Measurements from ENCODE around the gene SLC2A6.

DNA sequence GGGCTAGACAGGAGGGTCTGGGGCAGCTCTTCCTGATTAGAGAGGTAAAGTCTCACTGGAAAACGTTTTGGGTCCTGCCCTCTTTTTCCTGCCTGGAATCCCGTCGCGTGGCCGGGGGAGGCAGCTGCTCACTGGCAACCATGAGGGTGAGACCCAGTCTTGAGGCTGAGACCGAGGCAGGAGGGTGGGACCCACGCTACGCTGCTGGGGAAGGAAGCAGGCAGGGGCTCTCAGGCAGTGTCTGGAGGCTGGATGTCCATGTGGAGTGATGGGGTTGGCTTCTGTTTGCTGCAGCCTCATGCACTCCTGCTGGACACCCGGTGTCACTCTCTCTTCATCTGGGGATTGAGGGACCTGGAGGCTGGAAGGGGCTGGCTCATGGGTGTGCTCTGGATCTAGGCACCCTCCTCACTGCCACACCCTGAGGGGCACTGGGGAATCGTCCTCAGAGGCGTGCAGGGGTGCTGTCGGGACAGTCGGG, 11.3 kb upstream of the SLC2A6 start:
- TF ChIP-seq, protein P1, sequence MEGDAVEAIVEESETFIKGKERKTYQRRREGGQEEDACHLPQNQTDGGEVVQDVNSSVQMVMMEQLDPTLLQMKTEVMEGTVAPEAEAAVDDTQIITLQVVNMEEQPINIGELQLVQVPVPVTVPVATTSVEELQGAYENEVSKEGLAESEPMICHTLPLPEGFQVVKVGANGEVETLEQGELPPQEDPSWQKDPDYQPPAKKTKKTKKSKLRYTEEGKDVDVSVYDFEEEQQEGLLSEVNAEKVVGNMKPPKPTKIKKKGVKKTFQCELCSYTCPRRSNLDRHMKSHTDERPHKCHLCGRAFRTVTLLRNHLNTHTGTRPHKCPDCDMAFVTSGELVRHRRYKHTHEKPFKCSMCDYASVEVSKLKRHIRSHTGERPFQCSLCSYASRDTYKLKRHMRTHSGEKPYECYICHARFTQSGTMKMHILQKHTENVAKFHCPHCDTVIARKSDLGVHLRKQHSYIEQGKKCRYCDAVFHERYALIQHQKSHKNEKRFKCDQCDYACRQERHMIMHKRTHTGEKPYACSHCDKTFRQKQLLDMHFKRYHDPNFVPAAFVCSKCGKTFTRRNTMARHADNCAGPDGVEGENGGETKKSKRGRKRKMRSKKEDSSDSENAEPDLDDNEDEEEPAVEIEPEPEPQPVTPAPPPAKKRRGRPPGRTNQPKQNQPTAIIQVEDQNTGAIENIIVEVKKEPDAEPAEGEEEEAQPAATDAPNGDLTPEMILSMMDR (conservative IDR thresholded peaks at IDR 0.05 in 1 of 2, IDR thresholded peaks at IDR 0.05 in 1 of 2; ENCODE audit: low read depth in 1 of 2, low read length in 2 of 2) = no peak
- no peak for TF ChIP-seq EZH2 (IDR thresholded peaks at IDR 0.05; ENCODE audit: low read length, missing control alignments)
